ENCODE results near the gene VMAC.

GRCh38 chr19:5921516-5922160 is 17.0 kb downstream of the VMAC start:
- TF ChIP-seq JUND (IDR thresholded peaks at IDR 0.05; ENCODE audit: borderline replicate concordance, low read depth, low read length), result no peak
- TF ChIP-seq JUND (tag; IDR thresholded peaks at IDR 0.05; ENCODE audit: borderline replicate concordance, low read depth, low read length), result no peak
- no peak for TF ChIP-seq POLR2A (conservative IDR thresholded peaks at IDR 0.05)
- TF ChIP-seq RAD21 (CRISPR knock-in tag; conservative IDR thresholded peaks at IDR 0.05 in 1 of 2, IDR thresholded peaks at IDR 0.05 in 1 of 2), result no peak
- TF ChIP-seq MAX (CRISPR knock-in tag; IDR thresholded peaks at IDR 0.05), result no peak
- no peak for TF ChIP-seq KDM1A (IDR thresholded peaks at IDR 0.05)
- TF ChIP-seq THRB (CRISPR knock-in tag; conservative IDR thresholded peaks at IDR 0.05), result no peak
- no peak for TF ChIP-seq TCF7L2 (IDR thresholded peaks at IDR 0.05; ENCODE audit: low read depth, low read length)
- TF ChIP-seq ILF3 (IDR thresholded peaks at IDR 0.05; ENCODE audit: borderline replicate concordance), result no peak
- TF ChIP-seq ZNF512 (tag; IDR thresholded peaks at IDR 0.05), result no peak
- no peak for TF ChIP-seq SMAD4 (CRISPR knock-in tag; conservative IDR thresholded peaks at IDR 0.05)
- no peak for TF ChIP-seq SMC3 (conservative IDR thresholded peaks at IDR 0.05; ENCODE audit: insufficient read depth, low read depth, low read length)
